Measurements from ENCODE around the gene TMEM176A. TPM values are rescaled to one million over a fixed set of nuclear protein-coding genes. Genes with fewer than 3 reads are reported as not detected.

Gene TMEM176A
- total RNA-seq, 4 donors from 2014 or later, result 6.5 to 42.4 (median 28.7) TPM

DNA sequence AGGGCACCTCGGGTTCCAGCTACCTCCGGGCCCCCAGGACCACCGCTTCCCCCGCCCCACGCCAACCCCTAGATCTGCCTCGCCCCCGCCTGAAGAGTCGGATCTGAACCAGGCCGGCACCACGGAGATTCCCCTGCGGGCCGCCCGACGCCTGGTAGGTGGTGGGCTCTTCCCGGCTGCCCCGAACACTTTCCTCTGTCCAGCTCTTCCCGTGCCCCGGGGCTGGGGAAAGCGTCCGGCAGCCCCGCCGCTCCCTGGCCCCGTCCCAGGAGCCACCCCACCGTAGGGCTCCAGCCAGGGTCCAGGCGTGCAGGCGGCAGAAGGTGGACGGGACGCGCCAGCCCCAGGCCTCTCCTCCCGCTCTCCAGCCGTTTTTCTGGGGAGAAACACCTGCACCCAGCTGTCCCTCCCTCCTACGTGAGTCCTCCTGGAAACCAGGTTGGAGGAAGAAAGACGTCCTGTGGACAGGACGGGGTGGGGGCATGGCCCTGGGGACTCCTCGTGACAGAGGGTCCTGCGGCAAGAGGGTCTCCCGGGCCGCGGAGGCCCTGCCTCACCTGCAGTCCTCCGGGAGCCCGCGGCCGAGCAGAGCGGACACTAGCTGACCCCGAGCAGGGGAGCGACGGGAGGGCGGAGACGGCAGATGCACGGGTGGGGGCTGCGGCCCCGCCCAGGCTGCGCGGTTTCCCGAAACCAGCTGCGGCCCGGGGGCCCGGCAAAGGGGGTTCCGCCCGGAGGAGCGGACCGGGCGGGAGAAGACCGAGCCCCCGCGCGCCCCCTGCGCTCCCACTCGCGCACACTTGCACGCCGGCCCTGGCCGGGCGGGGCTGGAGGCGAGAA lies 608 bp upstream of the TMEM176A start, which contains the start of gene TMEM176B:
TMEM176B (minus strand) TSS at position 624 of the 840 bp plus-strand sequence. CDS start 3,795 bp downstream, outside the sequence.
- peaks cover 0 to 23% (median 0%) of the 10 kb centered on the region in 3 donors for H3K4me1 ChIP-seq
- peak within 1 kb of the TSS in 3 of 4 donors; percentile 64 to 82 (median 66) for H3K27ac ChIP-seq
- peak; percentile 75 for ATAC-seq
- peaks cover 0 to 17% (median 0%) of the 10 kb centered on the region in 3 donors for H3K9me3 ChIP-seq
- TF ChIP-seq POLR2AphosphoS5 (IDR thresholded peaks at IDR 0.05) (no peak), POLR2A (IDR thresholded peaks at IDR 0.05) (peak in 1 of 2 donors; percentile 24)
- peaks cover 74% of the 10 kb centered on the region for H3K27me3 ChIP-seq
- WGBS, 2 donors (ENCODE audit: low coverage in 1 of 2), result no CpG with 5 or more reads among the region's 75 CpGs
- peaks cover 0 to 19% of the 10 kb centered on the region in 2 donors for H3K36me3 ChIP-seq
- peak within 1 kb of the TSS; percentile 31 to 63 for H3K4me3 ChIP-seq

DNA sequence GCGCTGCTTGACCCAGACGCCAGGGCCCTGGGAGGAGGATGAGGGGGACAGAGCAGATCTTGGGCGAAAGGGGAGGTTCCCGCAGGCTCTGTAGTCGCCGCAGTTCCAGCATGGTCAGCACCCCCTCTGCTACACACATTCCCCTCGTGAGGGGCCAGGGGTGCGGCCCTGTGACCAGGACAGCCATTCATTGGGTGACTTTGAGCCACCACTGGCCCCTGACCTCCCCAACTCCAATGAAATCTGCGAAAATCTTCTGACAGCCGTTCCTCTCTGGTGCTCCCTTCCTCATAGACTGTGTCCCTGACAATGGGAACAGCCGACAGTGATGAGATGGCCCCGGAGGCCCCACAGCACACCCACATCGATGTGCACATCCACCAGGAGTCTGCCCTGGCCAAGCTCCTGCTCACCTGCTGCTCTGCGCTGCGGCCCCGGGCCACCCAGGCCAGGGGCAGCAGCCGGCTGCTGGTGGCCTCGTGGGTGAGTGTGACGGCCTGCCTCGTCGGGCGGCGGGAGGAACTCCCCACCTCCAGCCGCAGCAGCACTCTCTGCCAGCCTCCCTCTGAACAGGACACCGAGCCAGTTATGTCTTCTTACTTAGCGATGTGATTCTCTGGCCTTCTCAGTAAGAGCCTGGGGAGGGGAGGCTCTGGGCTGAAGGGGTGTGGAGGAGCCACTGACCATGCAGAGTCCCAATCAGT lies 825 bp downstream of the TMEM176A start:
- peaks cover 70% of the 10 kb centered on the region for H3K27me3 ChIP-seq

DNA sequence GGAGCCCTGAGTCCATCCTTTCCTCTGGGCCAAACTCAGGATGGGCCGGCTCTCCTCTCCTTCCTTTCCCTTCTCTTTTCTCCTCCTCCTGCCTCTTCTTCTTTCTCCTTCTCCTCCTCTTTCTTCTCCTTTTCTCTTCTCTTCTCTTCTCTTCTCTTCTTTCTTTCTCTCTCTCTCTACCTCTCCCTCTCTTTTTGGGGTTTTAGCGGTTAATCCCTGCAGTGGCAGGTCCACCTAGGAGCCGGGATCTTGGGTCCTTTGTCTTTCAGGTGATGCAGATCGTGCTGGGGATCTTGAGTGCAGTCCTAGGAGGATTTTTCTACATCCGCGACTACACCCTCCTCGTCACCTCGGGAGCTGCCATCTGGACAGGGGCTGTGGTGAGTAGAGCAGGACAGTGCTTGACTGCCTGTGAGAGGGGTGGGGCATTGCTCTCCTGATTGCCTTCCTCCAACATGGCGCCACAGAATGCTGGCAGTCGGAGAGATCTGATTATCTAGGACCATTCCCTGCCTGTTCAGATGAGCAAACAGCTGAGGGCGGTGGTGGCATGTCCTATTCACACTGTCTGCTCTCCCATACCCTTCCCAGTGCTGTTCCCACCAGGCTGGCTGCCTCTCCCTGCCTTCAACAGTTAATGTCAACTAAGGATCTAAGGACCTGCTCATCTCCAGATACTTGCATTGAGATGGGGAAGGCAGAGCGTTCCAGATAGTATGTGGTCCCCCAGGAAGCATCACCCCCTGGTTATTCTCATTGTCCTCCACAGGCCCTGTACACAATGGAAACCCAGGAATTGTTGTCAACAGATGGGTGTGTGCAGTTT lies 1.6 kb downstream of the TMEM176A start:
- Histone ChIP-seq H3K4me1 (peaks cover 0 to 23% (median 0%) of the 10 kb centered on the region in 3 donors), H3K27me3 (peaks cover 65% of the 10 kb centered on the region), H3K36me3 (peaks cover 0 to 31% of the 10 kb centered on the region in 2 donors), H3K9me3 (peaks cover 0 to 22% (median 0%) of the 10 kb centered on the region in 3 donors), H3K4me3 (peak overlapping the region in 1 of 2 donors; percentile 63), H3K27ac (peak overlapping the region in 1 of 4 donors; percentile 66)
- WGBS, 2 donors (ENCODE audit: low coverage in 1 of 2), result 81 to 92% methylated on average over 3 to 5 of the region's 12 CpGs
- no peak for ATAC-seq
- TF ChIP-seq, protein P1, sequence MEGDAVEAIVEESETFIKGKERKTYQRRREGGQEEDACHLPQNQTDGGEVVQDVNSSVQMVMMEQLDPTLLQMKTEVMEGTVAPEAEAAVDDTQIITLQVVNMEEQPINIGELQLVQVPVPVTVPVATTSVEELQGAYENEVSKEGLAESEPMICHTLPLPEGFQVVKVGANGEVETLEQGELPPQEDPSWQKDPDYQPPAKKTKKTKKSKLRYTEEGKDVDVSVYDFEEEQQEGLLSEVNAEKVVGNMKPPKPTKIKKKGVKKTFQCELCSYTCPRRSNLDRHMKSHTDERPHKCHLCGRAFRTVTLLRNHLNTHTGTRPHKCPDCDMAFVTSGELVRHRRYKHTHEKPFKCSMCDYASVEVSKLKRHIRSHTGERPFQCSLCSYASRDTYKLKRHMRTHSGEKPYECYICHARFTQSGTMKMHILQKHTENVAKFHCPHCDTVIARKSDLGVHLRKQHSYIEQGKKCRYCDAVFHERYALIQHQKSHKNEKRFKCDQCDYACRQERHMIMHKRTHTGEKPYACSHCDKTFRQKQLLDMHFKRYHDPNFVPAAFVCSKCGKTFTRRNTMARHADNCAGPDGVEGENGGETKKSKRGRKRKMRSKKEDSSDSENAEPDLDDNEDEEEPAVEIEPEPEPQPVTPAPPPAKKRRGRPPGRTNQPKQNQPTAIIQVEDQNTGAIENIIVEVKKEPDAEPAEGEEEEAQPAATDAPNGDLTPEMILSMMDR (IDR thresholded peaks at IDR 0.05), result no peak
- TF ChIP-seq POLR2AphosphoS5 (IDR thresholded peaks at IDR 0.05), result no peak
- no peak for TF ChIP-seq EP300 (IDR thresholded peaks at IDR 0.05)
- TF ChIP-seq POLR2A (IDR thresholded peaks at IDR 0.05), result no peak

More for the DNA sequence above, 825 bp downstream of the TMEM176A start:
- peaks cover 0 to 31% of the 10 kb centered on the region in 2 donors for H3K36me3 ChIP-seq
- TF ChIP-seq, protein P1 (IDR thresholded peaks at IDR 0.05), result no peak
- TF ChIP-seq POLR2A (IDR thresholded peaks at IDR 0.05) (no peak), EP300 (IDR thresholded peaks at IDR 0.05) (no peak)
- WGBS, 2 donors (ENCODE audit: low coverage in 1 of 2), result 27% methylated on average over 6 of the region's 26 CpGs; no CpG with 5 or more reads in 1 of the 2 donors
- H3K4me3 ChIP-seq, result peak overlapping the region; percentile 31 to 63
- H3K4me1 ChIP-seq, result peaks cover 0 to 23% (median 0%) of the 10 kb centered on the region in 3 donors
- peaks cover 0 to 17% (median 0%) of the 10 kb centered on the region in 3 donors for H3K9me3 ChIP-seq
- ATAC-seq, result peak; percentile 4
- peak overlapping the region in 3 of 4 donors; percentile 64 to 82 (median 66) for H3K27ac ChIP-seq

DNA sequence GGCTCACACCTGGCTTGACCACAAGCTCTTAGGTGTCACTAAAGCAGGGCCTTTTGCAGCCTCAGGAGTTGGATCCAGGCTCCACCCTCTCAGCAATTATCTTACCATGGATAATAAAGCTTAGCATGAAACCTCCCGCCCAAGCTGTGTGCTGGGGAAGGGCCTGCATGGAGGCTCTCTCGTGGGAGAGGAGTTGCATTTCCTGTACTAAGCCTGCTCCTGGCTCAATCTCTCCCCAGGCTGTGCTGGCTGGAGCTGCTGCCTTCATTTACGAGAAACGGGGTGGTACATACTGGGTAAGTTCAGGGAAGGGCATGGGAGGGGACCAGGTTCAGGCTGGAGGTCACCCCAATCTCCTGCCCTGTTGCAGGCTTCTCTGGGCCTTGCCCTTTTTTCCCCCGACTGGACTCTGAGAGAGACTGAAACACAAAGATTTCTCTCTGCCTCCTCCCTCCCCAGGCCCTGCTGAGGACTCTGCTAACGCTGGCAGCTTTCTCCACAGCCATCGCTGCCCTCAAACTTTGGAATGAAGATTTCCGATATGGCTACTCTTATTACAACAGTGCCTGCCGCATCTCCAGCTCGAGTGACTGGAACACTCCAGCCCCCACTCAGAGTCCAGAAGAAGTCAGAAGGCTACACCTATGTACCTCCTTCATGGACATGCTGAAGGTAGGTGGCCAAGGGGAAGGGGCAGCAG lies 2.7 kb downstream of the TMEM176A start:
- Histone ChIP-seq H3K4me1 (peaks cover 0 to 23% (median 0%) of the 10 kb centered on the region in 3 donors), H3K27me3 (peaks cover 74% of the 10 kb centered on the region), H3K36me3 (peaks cover 0 to 31% of the 10 kb centered on the region in 2 donors), H3K9me3 (peaks cover 0 to 24% (median 0%) of the 10 kb centered on the region in 3 donors), H3K4me3 (no peak overlapping the region), H3K27ac (peak overlapping the region in 1 of 4 donors; percentile 4)
- no peak for ATAC-seq
- TF ChIP-seq POLR2AphosphoS5 (IDR thresholded peaks at IDR 0.05) (no peak), EP300 (IDR thresholded peaks at IDR 0.05) (no peak), POLR2A (IDR thresholded peaks at IDR 0.05) (no peak)
- TF ChIP-seq, protein P1 (IDR thresholded peaks at IDR 0.05), result no peak
- WGBS, 2 donors (ENCODE audit: low coverage in 1 of 2), result 50 to 68% methylated on average over 5 to 7 of the region's 10 CpGs
